NCI-H2227 (cell line): ENCODE measurements around the gene ANO10.
"Not testable (repeated sequence)": the region's sequence is repeated elsewhere in the genome, so short reads cannot be mapped to it uniquely, and the experiment has no call there.

Source experiments
- DNase-seq: peaks from one replicate; lab custom pipeline; 2025; ENCODE audit not compliant: unreplicated experiment; lab: John Stamatoyannopoulos, UW

ANO10 gene

DNA sequence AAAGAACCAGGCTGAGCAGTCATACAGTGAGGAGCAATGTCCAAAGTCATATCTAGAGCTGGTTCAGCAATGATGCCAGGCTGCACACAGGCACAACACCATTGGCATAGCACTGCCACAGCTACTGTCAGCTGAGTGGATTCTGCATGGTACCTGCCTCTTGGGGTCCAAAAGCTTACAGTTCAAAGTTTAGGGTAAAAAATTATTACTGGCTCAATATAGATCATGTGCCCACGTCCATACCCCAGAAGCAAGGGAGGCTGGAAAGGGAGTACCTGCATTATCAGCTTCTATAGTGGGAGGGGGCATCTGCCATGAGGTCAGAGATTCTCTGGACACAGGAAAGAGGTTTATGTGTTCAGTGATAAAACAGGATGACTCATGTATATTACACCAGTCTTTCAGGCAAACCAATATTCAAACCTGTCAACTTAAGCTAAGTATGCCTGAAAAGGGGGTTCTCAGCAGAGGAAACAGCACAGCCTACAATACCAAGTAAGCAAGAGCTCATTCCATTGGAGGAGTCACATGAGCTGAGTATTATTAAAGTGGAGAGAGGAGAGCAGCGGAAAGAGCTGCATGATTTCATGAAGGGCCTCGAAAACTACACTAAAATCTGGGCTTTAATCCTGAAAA lies 99.0 kb downstream of the ANO10 start:
- no peak for DNase-seq

DNA sequence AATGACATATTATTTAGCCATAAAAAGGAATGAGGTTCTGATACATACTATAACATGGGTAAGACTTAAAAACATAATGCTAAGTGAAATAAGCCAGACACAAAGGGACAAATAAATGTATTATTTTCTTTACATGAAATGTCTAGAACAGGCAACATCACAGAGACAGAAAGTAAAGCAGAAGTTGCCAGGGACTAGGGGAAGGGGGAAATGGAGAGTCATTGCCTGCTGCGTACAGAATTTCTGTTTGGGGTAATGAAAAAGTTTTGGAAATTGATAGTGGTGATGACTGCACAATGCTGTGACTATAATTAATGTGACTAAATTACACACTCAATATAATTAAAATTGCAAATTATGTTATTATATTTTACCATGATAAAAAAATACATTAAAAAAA lies 99.9 kb downstream of the ANO10 start:
- DNase-seq = no peak

DNA sequence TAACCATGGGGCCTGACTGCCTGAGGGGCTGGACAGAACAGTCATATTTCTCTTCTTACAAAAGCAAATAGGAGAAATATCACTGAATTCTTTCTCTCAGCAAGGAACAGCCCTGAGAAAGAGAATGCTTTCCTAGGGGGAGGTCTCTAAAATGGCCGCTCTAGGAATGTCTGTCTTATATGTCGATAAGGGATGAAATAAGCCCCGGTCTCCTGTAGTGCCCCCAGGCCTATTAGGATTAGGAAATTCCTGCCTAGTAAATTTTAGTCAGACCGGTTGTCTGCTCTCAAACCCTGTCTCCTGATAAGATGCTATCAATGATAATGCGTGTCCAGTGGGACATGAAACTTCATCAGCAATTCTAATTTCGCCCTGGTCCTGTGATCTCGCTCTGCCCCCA lies 103.3 kb downstream of the ANO10 start:
- DNase-seq = not testable (repeated sequence)

DNA sequence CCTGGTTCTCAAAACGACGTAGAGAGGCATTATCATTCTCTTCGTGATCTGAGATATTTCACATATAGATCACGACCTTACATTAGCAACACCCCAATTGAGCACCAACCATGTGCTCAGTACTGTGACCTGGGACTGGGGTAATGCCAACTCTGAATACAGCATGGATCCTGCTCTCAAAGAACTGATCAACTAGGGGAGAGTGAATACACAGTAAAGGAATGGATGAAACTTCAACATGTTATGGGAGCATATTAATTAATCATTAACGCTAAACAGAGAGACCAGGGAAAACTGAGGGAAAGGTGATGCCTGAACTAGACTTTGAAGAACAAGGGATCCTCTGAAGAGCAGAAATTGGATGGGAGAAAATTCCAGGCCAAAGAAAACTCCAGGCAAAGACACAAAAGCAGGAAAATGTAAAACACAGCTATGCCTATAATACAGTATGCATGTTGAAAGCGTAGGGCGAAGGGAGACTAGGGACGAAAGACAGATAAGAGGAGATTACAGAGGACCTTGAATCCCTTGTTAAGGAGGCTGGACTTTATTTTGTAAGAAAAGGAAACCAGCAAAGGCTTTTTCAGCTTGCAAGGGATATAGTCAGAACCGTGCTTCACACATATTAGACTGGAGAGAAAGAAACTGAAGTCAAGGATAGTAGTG lies 105.7 kb downstream of the ANO10 start:
- DNase-seq = no peak

DNA sequence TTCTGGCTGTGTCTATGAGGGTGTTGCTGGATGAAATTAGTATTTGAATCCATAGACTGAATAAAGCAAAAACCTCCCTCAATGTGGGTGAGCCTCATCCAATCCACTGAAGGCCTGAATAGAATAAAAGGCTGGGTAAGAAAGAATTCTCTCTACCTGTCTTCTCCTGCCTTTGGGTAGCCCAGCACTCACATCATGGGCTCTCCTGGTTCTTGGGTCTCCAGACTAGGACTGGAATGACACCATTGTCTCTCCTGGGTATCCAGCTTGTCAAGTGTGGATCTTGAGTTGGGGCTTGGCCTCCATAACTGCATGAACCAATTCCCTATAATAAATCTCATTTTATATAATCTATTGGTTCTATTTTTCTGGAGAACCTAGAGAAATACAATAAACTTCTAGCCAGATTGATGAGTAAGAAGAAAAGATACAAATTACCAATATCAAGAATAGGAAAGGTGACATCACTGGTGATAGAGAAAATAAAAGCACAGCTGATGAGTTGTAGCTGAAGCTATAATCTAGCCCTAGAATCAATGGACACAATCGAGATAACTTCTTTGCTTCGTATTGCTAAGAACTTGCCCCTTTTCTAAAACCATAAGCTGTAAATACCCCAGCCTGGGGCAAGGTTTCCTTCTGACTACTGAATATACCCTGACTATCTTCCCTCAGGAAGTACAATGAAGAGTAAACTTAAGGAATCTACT lies 106.4 kb downstream of the ANO10 start:
- no peak for DNase-seq

DNA sequence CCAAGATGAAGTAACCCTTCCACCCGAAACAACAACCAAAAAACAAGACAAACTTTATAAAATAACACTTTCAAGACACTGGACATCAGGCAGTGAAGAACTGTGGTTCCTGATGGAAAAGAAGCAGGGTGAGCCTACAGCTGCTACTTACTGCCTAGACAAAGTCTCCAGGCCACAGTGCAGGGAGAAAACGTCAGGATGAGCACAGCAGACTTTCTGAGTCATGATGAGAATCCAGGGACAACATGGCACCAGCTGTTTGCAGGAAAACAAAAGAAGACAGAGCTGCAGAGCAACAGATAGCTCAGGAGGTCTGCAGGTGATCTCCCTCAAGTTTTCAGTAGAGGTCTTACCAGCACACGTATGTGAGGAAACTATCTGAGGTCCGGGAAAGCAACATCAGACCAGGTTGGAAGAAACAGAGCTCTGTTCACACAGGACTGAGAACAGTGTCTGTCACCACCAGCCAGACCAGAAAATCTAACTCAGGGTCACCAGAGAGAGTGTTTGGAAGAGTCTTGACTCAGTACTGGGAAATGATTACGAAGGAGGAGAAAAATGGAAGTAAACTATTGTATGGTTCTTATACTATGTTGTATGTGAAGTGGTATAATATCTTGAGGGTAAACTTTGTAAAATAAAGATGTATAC lies 108.9 kb downstream of the ANO10 start:
- DNase-seq = no peak

DNA sequence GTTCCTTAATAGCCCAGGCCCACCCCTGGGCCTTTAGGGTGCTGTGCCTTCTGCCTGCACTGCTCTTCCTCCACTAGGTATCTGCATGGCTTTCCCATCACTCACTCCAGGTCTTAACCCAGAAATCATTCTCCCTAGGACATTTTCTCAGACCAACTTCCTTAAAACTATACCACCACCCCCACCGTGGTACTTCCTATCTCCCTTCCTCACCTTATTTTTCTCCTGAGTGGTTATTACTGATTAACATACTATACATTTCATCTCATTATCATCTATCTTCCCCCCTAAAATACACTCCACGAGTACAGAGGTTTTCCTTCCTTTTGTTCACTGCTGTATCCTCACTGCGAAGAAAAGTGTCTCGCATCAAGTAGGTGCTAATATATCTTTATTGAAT lies 115.2 kb downstream of the ANO10 start:
- no peak for DNase-seq

DNA sequence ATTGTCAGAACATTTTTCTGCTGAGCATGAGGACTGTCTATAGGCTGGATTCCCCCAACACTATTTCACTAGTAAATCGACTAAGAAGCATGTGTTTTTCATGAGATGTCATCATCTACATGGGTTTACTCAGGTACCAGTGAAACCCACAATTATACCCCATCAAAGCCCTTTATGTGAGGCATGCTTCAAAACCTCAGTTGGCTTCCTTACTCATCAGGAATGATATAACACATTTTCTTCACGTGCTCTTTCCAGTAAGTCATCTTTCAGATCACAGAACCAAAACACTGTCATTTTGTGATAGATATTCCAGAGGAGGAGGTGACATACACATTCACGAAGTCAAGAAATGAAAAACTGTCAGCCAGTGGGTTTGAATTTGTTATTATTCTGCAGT lies 116.5 kb downstream of the ANO10 start:
- peak; percentile 41 for DNase-seq

DNA sequence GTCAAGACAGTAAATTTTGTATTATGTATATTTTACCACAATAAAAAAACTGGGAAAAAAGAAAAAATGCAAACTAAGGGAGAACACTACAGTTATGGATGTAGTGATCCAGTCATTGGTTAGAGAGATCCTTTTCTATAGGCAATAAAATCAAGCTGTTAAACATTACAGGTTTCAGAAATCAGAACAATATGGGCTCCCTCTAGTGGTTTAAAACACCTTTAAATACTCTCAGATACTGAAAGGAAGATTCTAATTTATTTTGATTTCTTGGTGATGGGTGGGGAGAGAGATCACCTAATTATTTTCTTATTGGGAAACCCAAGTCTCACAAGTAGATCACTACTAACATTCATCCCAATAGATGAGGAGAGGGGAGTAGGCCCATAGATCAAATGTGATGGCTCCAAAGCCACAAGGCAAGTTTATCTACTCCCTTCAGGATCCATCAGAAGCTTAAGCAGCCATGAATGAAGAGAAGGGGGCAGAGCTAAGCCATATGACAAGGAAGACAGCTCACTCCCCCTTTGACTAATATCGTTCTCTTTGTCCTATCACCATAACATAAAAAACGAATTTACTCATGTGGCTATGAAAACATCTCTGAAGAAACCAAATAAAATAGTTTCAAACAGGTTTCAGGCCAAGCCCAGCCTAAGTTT lies 118.6 kb downstream of the ANO10 start:
- DNase-seq = no peak

DNA sequence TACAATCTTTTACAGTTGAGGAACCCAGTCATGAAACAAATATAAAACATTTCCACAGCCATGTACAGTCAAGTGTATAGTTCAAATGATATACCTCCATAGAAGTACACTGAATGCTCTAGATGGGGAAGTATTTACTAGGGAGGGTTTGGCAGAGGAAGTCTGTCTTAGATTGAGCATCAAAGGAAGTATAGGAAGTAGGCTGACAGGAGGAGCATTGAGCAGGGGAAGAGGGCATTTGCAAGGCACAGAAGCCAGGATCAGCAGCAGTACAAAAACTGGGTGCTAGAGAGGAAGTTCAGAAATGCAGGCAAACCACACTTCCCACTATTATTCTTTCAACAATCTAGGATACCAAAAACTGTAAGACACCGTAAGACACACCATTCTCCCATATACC lies 122.6 kb downstream of the ANO10 start:
- no peak for DNase-seq

DNA sequence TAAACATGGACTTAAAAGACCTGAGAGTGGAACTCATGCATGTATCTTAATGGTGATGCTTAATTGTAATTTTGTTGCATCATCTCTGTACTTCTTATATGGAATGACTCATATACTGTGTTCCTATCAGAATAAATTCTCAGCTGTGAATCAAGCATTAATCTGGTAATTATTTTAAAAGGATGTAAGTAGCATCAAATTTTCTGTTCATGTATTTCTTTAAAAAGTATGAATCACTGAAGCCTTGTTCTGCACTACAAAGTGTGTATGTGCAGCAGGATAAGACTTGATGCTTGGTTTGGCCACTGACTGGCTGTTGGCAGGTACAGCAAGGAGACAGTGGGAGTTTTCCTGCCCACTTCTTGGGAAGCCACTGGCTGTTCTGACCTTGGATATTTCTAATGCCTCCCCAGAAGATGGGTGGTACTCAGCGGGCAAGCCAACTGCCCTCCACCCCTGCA lies 123.9 kb downstream of the ANO10 start:
- DNase-seq = no peak

DNA sequence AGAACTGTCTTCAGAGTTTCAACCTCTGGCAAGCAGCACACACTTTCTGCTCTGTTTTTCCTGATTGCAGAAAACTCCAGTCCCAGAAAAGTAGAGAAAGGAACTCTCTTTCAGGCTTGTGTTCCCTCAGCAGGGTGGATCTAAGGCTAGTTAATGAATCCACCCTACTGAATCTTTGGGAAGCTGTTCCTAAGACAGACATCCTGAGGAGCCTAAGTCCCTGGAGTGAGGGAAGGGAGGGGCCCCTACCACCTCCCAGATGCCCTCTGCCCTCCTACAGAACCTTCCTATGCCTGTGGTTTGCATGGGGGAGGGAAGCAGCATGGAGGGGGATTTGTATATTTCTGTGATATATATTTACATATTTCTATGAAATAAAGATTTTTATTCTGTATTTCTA lies 124.4 kb downstream of the ANO10 start:
- no peak for DNase-seq

DNA sequence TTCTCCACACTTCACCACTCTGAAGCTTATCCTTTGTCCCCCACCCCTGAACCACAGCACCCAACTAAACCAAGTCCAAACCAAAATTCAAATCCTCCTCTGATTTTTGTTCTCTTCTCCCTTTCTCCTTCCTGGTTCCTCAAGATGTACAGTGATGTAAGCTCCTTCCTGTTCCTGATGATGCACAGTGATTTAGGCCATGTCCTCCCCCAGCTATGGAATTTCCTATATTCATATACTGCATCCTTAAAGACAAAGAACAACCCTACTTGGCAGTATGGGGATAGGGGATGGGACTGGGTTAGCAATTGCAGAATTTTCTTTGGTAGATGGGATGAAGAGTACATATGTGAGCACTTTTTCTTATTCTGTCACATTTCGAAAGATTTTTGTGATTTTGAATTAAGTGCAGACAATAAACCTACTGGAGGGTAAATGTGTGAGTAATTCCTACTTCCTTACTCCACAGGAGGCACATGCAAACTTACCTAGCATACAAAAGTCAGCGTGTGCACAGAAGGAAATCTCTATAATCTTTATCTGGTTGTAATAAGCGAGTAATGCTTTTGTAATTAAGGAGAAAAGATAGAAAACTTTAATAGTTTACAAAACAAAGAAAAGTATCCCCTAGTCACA lies 125.0 kb downstream of the ANO10 start:
- DNase-seq = no peak

DNA sequence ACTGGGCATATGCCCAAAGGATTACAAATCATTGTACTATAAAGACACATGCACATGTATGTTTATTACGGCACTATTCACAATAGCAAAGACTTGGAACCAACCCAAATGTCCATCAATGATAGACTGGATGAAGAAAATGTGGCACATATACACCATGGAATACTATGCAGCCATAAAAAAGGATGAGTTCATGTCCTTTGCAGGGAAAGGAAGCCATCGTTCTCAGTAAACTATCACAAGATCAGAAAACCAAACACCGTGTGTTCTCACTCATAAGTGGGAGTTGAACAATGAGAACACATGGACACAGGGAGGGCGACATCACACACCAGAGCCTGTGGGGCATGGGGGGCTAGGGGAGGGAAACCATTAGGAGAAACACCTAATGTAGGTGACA lies 128.9 kb downstream of the ANO10 start:
- DNase-seq = not testable (repeated sequence)

DNA sequence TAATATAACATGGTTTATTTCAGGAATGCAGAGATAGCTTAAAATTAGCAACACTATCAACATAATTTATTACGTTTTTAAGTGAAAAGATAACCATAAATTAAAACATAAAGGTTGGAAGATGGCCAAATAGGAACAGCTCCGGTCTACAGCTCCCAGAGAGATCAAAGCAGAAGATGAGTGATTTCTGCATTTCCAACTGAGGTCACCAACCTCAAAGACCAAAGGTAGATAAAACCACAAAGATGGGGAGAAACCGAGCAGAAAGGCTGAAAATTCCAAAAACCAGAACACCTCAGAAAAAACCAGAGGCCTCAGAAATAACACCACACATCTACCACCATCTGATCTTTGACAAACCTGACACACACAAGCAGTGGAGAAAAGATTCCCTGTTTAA lies 130.0 kb downstream of the ANO10 start:
- DNase-seq = not testable (repeated sequence)

DNA sequence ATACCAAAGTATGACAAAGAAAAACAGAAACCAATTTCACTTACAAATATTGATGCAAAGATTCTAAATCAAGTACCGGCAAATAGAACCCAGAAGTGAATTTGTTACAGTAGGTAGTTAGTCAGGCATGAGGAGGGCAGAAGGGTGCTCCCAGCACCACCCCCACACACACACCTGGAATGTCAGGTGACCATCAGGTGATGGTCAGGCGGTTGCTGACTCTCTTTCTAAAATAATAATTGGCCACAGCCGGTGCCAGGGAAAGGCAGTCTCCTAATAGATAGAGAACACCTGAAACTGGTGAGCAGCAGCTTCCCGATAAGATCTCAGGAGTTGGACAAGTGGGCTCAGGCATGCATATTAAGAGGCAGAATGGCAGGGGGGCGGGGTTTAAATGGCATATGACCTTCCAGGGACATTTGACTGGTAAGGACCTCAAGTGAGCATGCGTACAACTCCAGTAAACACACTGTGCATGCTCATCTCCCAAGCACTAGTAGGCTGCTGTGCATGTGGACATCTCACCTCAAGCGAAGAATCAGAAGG lies 131.1 kb downstream of the ANO10 start:
- no peak for DNase-seq

DNA sequence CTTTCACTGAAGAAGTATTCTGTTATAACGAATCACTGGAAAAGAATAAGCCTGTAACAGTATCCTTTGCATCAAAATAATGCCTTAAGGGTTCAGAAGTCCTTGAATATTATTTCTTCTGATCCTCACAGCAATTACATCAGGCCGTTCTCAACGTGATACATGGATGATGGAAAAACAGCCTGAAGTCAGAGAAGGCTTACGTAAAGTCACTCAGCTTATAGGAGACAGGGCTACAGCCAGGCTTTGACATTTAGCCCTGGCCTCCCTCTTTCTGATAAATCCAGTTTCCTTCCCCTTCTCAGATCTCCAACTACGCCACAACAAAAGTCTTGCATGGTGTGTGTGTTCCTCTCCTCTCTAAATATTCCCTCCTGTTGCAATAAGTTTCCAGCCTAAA lies 131.9 kb downstream of the ANO10 start:
- DNase-seq = no peak

DNA sequence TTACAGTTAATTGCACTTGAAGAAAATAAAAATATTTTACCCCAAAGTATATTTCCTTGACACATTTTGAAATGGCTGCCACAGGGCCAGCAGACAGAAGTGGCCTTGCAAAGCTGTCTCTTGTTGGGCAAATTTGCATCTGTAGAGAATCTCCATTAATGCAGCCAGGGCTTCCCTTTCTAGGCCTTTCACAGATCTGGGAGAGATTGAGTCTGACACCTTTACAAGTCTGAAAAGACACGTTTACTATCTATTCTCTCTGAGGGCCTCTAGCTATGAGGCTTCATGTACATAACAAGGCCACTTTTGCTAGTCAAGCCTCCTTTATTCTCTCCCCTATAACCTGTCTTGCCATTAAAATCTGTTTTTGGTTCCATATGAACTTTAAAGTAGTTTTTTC lies 135.9 kb downstream of the ANO10 start:
- no peak for DNase-seq

DNA sequence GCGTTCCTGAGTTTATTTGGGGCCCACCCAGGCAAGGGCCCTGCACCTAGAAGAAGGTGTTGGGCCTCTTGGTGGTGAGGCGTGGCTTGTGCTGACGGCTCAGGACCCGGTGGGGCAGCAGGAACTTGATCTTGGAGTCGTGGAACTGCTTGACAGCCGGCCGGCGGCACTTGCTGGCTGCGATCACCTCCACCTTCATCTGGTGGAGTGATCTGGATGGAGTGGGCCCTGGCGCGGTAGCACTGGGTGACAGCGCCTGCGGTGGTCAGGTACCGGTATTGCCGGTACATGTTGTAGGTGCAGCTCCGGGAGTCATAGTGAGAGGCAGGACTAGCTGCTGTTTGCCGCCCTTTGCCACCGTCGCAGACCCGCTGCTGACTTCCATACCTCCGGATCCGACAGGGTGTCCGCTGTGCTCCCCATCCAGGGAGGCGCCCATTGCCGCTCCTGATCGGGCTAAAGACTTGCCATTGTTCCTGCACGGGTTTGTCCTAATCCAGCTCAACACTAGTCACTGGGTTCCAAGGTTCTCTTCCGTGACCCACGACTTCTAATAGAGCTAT lies 136.8 kb downstream of the ANO10 start:
- no peak for DNase-seq

DNA sequence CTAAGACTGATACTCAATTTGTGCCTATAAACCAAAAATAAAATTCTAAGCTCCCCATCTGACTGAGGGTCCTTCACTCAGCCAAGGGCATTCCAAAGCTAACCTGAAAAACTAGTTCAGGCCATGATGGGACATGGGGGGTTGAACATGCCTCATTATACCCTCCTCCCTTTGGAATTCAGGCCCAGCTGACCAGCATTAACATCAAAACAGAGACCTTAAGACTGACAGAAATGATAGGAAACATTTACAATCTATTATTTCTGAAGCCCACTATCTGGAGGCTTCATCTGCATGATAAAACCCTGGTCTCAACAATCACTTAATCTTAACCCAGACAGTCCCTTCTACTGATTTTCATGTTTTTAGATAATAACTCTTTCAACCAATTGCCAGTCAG lies 140.4 kb downstream of the ANO10 start:
- no peak for DNase-seq
